Loucy (cell line): ENCODE results near the gene ETS2.

Experiments used
- H2AFZ ChIP-seq: fragments of 200-600 bp; sonication (generic); 2 replicates; pipeline ENCODE4 v1.6.0; 2016; ENCODE audit warnings: antibody characterized with exemption, mild to moderate bottlenecking, low read length, moderate library complexity
- H3F3A ChIP-seq: fragments of 200-600 bp; 2 replicates; pipeline ENCODE4 v1.6.0; 2016; ENCODE audit warnings: antibody characterized with exemption, low read depth, mild to moderate bottlenecking
- H3K27me3 ChIP-seq: fragments of 200-600 bp; sonication (generic); 2 replicates; pipeline ENCODE4 v1.6.1; 2014; ENCODE audit warnings: low read length, mild to moderate bottlenecking; ENCODE audit not compliant: insufficient read depth, poor library complexity, severe bottlenecking
- H3K36me3 ChIP-seq: fragments of 200-600 bp; sonication (generic); 2 replicates; pipeline ENCODE4 v1.6.1; 2016; ENCODE audit warnings: low read length; ENCODE audit not compliant: insufficient read depth
- H3K4me1 ChIP-seq: fragments of 200-600 bp; sonication (generic); 2 replicates; pipeline ENCODE4 v1.5.1; 2014; ENCODE audit warnings: low read length, mild to moderate bottlenecking; ENCODE audit not compliant: insufficient read depth, poor library complexity, severe bottlenecking
- H3K4me2 ChIP-seq: fragments of 200-600 bp; sonication (generic); 2 replicates; pipeline ENCODE4 v1.6.0; 2014; ENCODE audit warnings: antibody characterized with exemption, low read length, low read depth, mild to moderate bottlenecking; ENCODE audit not compliant: poor library complexity, severe bottlenecking
- H3K4me3 ChIP-seq: fragments of 200-600 bp; sonication (generic); 2 replicates; pipeline ENCODE4 v1.5.1; 2014; ENCODE audit warnings: low read length, mild to moderate bottlenecking, mixed read lengths; ENCODE audit not compliant: poor library complexity, severe bottlenecking
- H3K79me2 ChIP-seq: fragments of 200-600 bp; sonication (generic); 2 replicates; pipeline ENCODE4 v1.6.1; 2014; ENCODE audit warnings: low read length; ENCODE audit not compliant: insufficient read depth
- H3K9ac ChIP-seq: fragments of 200-600 bp; sonication (generic); 2 replicates; pipeline ENCODE4 v1.6.0; 2014; ENCODE audit warnings: mild to moderate bottlenecking, low read depth, low read length, moderate library complexity; ENCODE audit not compliant: poor library complexity, severe bottlenecking
- H3K9me2 ChIP-seq: fragments of 200-600 bp; sonication (generic); replicated peaks from 2 replicates; pipeline ENCODE4 v1.6.1; 2016; ENCODE audit warnings: low read depth, low read length, mixed read lengths
- H3K9me3 ChIP-seq: fragments of 200-600 bp; sonication (generic); 2 replicates; pipeline ENCODE4 v1.6.1; 2014; ENCODE audit warnings: mild to moderate bottlenecking, antibody characterized with exemption, low read length, low read depth; ENCODE audit not compliant: insufficient read depth
- H4K20me1 ChIP-seq: fragments of 200-600 bp; sonication (generic); 2 replicates; pipeline ENCODE4 v1.6.0; 2014; ENCODE audit warnings: antibody characterized with exemption, low read length, mild to moderate bottlenecking; ENCODE audit not compliant: insufficient read depth, poor library complexity, severe bottlenecking
- CTCF ChIP-seq: fragments of 200-600 bp; sonication (generic); conservative IDR thresholded peaks from 2 replicates; pipeline ENCODE4 v1.5.1; 2014; ENCODE audit warnings: mild to moderate bottlenecking, antibody characterized with exemption, low read length
- EZH2phosphoT487 ChIP-seq: fragments of 200-600 bp; IDR thresholded peaks from 2 replicates; pipeline ENCODE4 v1.6.1; 2018; ENCODE audit warnings: antibody characterized with exemption, mild to moderate bottlenecking, moderate library complexity, borderline replicate concordance

The ETS2 gene

GRCh38 chr21:38834725-38835124, 29.0 kb downstream of the ETS2 start:
- Histone ChIP-seq H3K4me3 (no peak overlapping the region), H3K9me2 (no peaks in the 10 kb centered on the region), H4K20me1 (no peaks in the 10 kb centered on the region), H3F3A (no peaks in the 10 kb centered on the region), H3K9ac (no peak overlapping the region), H3K27me3 (no peaks in the 10 kb centered on the region), H3K79me2 (no peaks in the 10 kb centered on the region), H2AFZ (no peak overlapping the region), H3K4me2 (no peak overlapping the region), H3K36me3 (no peaks in the 10 kb centered on the region), H3K4me1 (peaks cover 22% of the 10 kb centered on the region), H3K9me3 (no peaks in the 10 kb centered on the region)
- TF ChIP-seq CTCF, result no peak
- TF ChIP-seq EZH2phosphoT487, result no peak

- Histone ChIP-seq H3K9me2 (no peaks in the 10 kb centered on the region), H3F3A (no peaks in the 10 kb centered on the region), H3K9ac (no peak overlapping the region), H3K4me3 (no peak overlapping the region), H3K36me3 (no peaks in the 10 kb centered on the region), H3K4me2 (peak overlapping the region; percentile 29), H4K20me1 (no peaks in the 10 kb centered on the region), H3K27me3 (no peaks in the 10 kb centered on the region), H3K79me2 (no peaks in the 10 kb centered on the region), H2AFZ (peak overlapping the region; percentile 74), H3K4me1 (peaks cover 9% of the 10 kb centered on the region), H3K9me3 (no peaks in the 10 kb centered on the region)
- TF ChIP-seq CTCF (no peak), EZH2phosphoT487 (no peak)
Measured at GRCh38 chr21:38837806-38838461, 32.2 kb downstream of the ETS2 start.

GRCh38 chr21:38838598-38839327, 33.0 kb downstream of the ETS2 start:
- no peaks in the 10 kb centered on the region for H4K20me1 ChIP-seq
- H3K9ac ChIP-seq, result no peak overlapping the region
- TF ChIP-seq CTCF (no peak), EZH2phosphoT487 (no peak)
- no peak overlapping the region for H2AFZ ChIP-seq
- no peak overlapping the region for H3K4me2 ChIP-seq
- no peaks in the 10 kb centered on the region for H3F3A ChIP-seq
- H3K4me1 ChIP-seq, result peaks cover 9% of the 10 kb centered on the region
- no peaks in the 10 kb centered on the region for H3K9me3 ChIP-seq
- no peaks in the 10 kb centered on the region for H3K9me2 ChIP-seq
- H3K27me3 ChIP-seq, result no peaks in the 10 kb centered on the region
- H3K79me2 ChIP-seq, result no peaks in the 10 kb centered on the region
- no peak overlapping the region for H3K4me3 ChIP-seq
- no peaks in the 10 kb centered on the region for H3K36me3 ChIP-seq
